Vagina (tissue), 2 donors: Measurements from ENCODE around the gene NAPB.

Experiments used
- POLR2AphosphoS5 ChIP-seq, 2 donors: sonication (generic); formaldehyde crosslinking; IDR thresholded peaks; one replicate each; pipeline ENCODE4 v1.9.0; 2017; ENCODE audit warnings: antibody characterized with exemption in 2 of 2, mild to moderate bottlenecking in 2 of 2, low read depth in 1 of 2; ENCODE audit not compliant: insufficient read depth in 1 of 2
- TF ChIP-seq, protein P1 (sequence below), 3 experiments: fragments of 450-650 bp in 2 of 3; fragments of 200-600 bp in 1 of 3; sonication (generic) in 1 of 3; IDR thresholded peaks; one replicate each; pipeline ENCODE4 v1.5.1; 2017 to 2019; ENCODE audit warnings: antibody characterized with exemption in 3 of 3, mild to moderate bottlenecking in 2 of 3, moderate library complexity in 2 of 3

DNA sequence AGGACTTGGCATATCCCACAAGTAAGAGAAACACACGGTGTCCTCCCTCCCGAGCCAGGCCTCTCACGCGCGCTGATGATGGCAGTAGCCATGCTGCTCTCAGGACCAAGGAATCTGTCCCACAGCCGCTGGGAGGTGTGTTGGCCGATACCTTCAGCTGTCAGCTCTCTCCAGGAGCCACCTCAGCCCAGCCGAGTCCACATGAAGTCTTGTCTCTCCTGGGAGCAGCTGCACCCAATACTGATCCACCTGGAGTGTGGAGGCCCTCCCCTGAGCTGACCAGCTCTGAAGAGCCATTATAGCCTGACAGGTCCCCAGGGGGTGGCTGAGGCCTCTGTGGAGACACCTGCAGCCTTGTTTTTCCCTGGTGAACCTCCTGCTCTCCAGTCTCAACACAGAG lies 94.5 kb downstream of the NAPB start:
- TF ChIP-seq, protein P1, sequence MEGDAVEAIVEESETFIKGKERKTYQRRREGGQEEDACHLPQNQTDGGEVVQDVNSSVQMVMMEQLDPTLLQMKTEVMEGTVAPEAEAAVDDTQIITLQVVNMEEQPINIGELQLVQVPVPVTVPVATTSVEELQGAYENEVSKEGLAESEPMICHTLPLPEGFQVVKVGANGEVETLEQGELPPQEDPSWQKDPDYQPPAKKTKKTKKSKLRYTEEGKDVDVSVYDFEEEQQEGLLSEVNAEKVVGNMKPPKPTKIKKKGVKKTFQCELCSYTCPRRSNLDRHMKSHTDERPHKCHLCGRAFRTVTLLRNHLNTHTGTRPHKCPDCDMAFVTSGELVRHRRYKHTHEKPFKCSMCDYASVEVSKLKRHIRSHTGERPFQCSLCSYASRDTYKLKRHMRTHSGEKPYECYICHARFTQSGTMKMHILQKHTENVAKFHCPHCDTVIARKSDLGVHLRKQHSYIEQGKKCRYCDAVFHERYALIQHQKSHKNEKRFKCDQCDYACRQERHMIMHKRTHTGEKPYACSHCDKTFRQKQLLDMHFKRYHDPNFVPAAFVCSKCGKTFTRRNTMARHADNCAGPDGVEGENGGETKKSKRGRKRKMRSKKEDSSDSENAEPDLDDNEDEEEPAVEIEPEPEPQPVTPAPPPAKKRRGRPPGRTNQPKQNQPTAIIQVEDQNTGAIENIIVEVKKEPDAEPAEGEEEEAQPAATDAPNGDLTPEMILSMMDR (IDR thresholded peaks at IDR 0.05) = no peak
- TF ChIP-seq POLR2AphosphoS5 (IDR thresholded peaks at IDR 0.05; ENCODE audit: insufficient read depth in 1 of 2, low read depth in 1 of 2) = no peak
